A549 (cell line): ENCODE data around the gene PRKX.
"Not testable (repeated sequence)": the region's sequence is repeated elsewhere in the genome, so short reads cannot be mapped to it uniquely, and the experiment has no call there.

Source experiments
- CHD4 ChIP-seq: fragments of 200-600 bp; sonication (generic); IDR thresholded peaks from 2 replicates; pipeline ENCODE4 v1.6.1; 2016; ENCODE audit warnings: antibody characterized with exemption, mild to moderate bottlenecking, borderline replicate concordance
- CTCF ChIP-seq: fragments of >200 bp; sonication (Bioruptor Twin); formaldehyde crosslinking; IDR thresholded peaks from 3 replicates; pipeline ENCODE4 v1.5.1; 2016
- KDM1A ChIP-seq: fragments of 200-600 bp; sonication (generic); IDR thresholded peaks from 2 replicates; pipeline ENCODE4 v1.6.1; 2016; ENCODE audit warnings: low read depth, mild to moderate bottlenecking

GRCh38 chrX:3683236-3683635 is 30.2 kb downstream of the PRKX start:
- not testable (repeated sequence) for TF ChIP-seq KDM1A, CTCF, CHD4
